BJ (cell line): ENCODE data around the gene STARD9. TPM values are rescaled to one million over a fixed set of nuclear protein-coding genes. Genes with fewer than 3 reads are reported as not detected.

ENCODE experiments used
- CTCF ChIA-PET: fragments of 350-600 bp; formaldehyde crosslinking; extraction: SDS; loops from one replicate; lab custom pipeline; 2021; ENCODE audit warnings: antibody characterized with exemption, inconsistent platforms; lab: Yijun Ruan, JAX
- POLR2A ChIA-PET: fragments of 300-600 bp; sonication (Branson Sonifier 250); formaldehyde crosslinking; extraction: SDS; loops from one replicate; lab custom pipeline; 2021; ENCODE audit warnings: antibody characterized with exemption; lab: Charles Lee
- DNase-seq: peaks from one replicate; pipeline ENCODE4 v3.0.0-alpha.2; 2011; ENCODE audit warnings: low read depth
- H3K27me3 ChIP-seq: 2 replicates; pipeline ENCODE4 v1.6.0; 2011; ENCODE audit warnings: low read length; ENCODE audit not compliant: control insufficient read depth, insufficient read depth
- H3K36me3 ChIP-seq: 2 replicates; pipeline ENCODE4 v1.5.1; 2011; ENCODE audit warnings: low read length; ENCODE audit not compliant: control insufficient read depth, insufficient read depth
- H3K4me3 ChIP-seq: 2 replicates; pipeline ENCODE4 v1.5.1; 2011; ENCODE audit warnings: low read depth, mild to moderate bottlenecking, control low read depth, low read length
- polyA plus RNA-seq: library from polyadenylated mRNA; depleted of rRNA; stranded (reverse); fragments of >200 nt; gene quantifications from 2 replicates; pipeline ENCODE4 v1.2.3, GENCODE V29; 2011
- TF ChIP-seq, protein P1 (sequence below): IDR thresholded peaks from 2 replicates; pipeline ENCODE4 v1.5.1; 2011; ENCODE audit warnings: low read depth, mild to moderate bottlenecking, control low read depth, inconsistent platforms, low read length, moderate library complexity; ENCODE audit not compliant: insufficient read depth

Gene STARD9
- polyA plus RNA-seq, 1 experiment = 2.3 TPM

- Histone ChIP-seq H3K36me3 (peaks cover 15% of the 10 kb centered on the region), H3K4me3 (no peak overlapping the region), H3K27me3 (no peaks in the 10 kb centered on the region)
- CTCF ChIA-PET = interaction anchor here (0.7 to 2.2 kb wide), 2 partner anchors 31 to 245 kb away, joined by 3 to 5 read pairs; no protein-coding TSS in a partner anchor
- TF ChIP-seq, protein P1, sequence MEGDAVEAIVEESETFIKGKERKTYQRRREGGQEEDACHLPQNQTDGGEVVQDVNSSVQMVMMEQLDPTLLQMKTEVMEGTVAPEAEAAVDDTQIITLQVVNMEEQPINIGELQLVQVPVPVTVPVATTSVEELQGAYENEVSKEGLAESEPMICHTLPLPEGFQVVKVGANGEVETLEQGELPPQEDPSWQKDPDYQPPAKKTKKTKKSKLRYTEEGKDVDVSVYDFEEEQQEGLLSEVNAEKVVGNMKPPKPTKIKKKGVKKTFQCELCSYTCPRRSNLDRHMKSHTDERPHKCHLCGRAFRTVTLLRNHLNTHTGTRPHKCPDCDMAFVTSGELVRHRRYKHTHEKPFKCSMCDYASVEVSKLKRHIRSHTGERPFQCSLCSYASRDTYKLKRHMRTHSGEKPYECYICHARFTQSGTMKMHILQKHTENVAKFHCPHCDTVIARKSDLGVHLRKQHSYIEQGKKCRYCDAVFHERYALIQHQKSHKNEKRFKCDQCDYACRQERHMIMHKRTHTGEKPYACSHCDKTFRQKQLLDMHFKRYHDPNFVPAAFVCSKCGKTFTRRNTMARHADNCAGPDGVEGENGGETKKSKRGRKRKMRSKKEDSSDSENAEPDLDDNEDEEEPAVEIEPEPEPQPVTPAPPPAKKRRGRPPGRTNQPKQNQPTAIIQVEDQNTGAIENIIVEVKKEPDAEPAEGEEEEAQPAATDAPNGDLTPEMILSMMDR = no peak
- POLR2A ChIA-PET = no interaction called here
- DNase-seq = no peak
Observed at GRCh38 chr15:42681119-42681518, 105.7 kb downstream of the STARD9 start.

DNA sequence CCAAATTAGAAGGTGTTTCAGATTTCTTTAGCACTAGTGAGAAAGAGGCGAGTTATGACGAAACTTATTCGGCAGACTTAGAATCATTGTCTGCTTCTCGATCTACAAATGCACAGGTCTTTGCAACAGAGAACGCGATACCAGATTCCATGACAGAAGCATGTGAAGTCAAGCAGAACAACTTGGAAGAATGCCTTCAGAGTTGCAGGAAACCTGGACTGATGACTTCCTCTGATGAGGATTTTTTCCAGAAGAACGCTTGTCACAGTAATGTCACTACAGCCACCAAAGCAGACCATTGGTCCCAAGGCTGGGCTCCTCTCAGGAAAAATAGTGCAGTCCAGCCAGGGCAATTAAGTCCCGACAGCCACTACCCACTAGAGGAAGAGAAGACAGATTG is 110.9 kb downstream of the STARD9 start:
- Histone ChIP-seq H3K36me3 (peaks cover 6% of the 10 kb centered on the region), H3K27me3 (no peaks in the 10 kb centered on the region), H3K4me3 (no peak overlapping the region)
- TF ChIP-seq, protein P1 = no peak
- ChIA-PET CTCF (interaction anchor here (0.5 to 1.4 kb wide), 2 partner anchors 13 to 268 kb away, joined by 3 read pairs; no protein-coding TSS in a partner anchor), POLR2A (no interaction called here)
- DNase-seq = no peak

DNA sequence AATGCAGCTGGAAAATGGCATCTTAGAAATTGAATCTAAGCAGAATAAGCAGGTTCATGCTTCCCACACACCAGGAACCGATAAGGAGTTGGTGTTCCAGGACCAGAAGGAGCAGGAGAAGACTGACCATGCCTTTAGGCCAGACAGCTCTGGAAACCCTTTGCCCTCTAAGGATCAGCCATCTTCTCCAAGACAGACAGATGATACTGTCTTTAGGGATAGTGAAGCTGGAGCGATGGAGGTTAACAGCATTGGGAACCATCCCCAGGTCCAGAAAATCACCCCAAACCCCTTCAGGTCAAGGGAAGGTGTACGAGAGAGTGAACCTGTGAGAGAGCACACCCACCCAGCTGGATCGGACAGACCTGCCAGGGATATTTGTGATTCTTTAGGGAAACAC is 112.3 kb downstream of the STARD9 start:
- CTCF ChIA-PET = interaction anchor here (1.0 to 1.4 kb wide), 2 partner anchors 11 to 16 kb away, joined by 3 read pairs; no protein-coding TSS in a partner anchor
- no peak for DNase-seq
- no peaks in the 10 kb centered on the region for H3K27me3 ChIP-seq
- POLR2A ChIA-PET = no interaction called here
- peaks cover 3% of the 10 kb centered on the region for H3K36me3 ChIP-seq
- TF ChIP-seq, protein P1 = no peak
- no peak overlapping the region for H3K4me3 ChIP-seq

GRCh38 chr15:42688301-42688700 is 112.9 kb downstream of the STARD9 start:
- no peak for DNase-seq
- Histone ChIP-seq H3K27me3 (no peaks in the 10 kb centered on the region), H3K36me3 (peaks cover 3% of the 10 kb centered on the region), H3K4me3 (no peak overlapping the region)
- ChIA-PET CTCF (no interaction called here), POLR2A (interaction anchor here (0.6 kb wide), 1 partner anchor 1747 kb away, joined by 6 read pairs; no protein-coding TSS in a partner anchor)
- TF ChIP-seq, protein P1 = no peak

- no peak overlapping the region for H3K4me3 ChIP-seq
- no peaks in the 10 kb centered on the region for H3K27me3 ChIP-seq
- CTCF ChIA-PET = no interaction called here
- TF ChIP-seq, protein P1 = no peak
- peaks cover 2% of the 10 kb centered on the region for H3K36me3 ChIP-seq
- DNase-seq = no peak
- POLR2A ChIA-PET = no interaction called here
Observed at GRCh38 chr15:42691308-42691707, 115.9 kb downstream of the STARD9 start.
